GM19452 (cell line): ENCODE results near the gene OR3A2.
"Not testable (repeated sequence)": the region's sequence is repeated elsewhere in the genome, so short reads cannot be mapped to it uniquely, and the experiment has no call there.

Source experiments
- ATAC-seq: cut with Tn5 transposase; IDR thresholded peaks from one replicate; pipeline ENCODE4 v1.9.1; 2021; ENCODE audit not compliant: unreplicated experiment

Gene OR3A2

GRCh38 chr17:3385869-3386816 is at the start of gene OR3A2:
OR3A2 (minus strand) TSS chr17:3386308.
- no peak for ATAC-seq

- ATAC-seq: no peak
These were observed 47.6 kb upstream of the OR3A2 start, which contains the start of gene OR1E2 for GRCh38 chr17:3433741-3434140. OR1E2 (minus strand) TSS chr17:3433841; CDS start chr17:3433841, 0 bp downstream.

GRCh38 chr17:3433215-3433614 is 47.1 kb upstream of the OR3A2 start:
- not testable (repeated sequence) for ATAC-seq

- ATAC-seq: no peak
These were observed 32.1 kb upstream of the OR3A2 start for GRCh38 chr17:3418222-3418621.

- ATAC-seq: no peak
These were observed 29.5 kb upstream of the OR3A2 start for GRCh38 chr17:3415610-3416009.

- ATAC-seq: not testable (repeated sequence)
These were observed 26.1 kb upstream of the OR3A2 start for GRCh38 chr17:3412216-3412615.

- ATAC-seq: no peak
These were observed 25.0 kb upstream of the OR3A2 start, which contains the start of gene OR3A3 for GRCh38 chr17:3411070-3411469. OR3A3 (plus strand) TSS chr17:3411370.

- ATAC-seq: not testable (repeated sequence)
These were observed 17.7 kb upstream of the OR3A2 start for GRCh38 chr17:3403856-3404255.

GRCh38 chr17:3401786-3402185 is 15.7 kb upstream of the OR3A2 start:
- no peak for ATAC-seq

- ATAC-seq: no peak
These were observed 13.9 kb upstream of the OR3A2 start for GRCh38 chr17:3400055-3400454.

- ATAC-seq: no peak
These were observed 12.2 kb upstream of the OR3A2 start, which contains the start of gene OR1E1 for GRCh38 chr17:3398310-3398709. OR1E1 (minus strand) TSS chr17:3398410; CDS start chr17:3398410, 0 bp downstream.

GRCh38 chr17:3397801-3398200 is 11.7 kb upstream of the OR3A2 start:
- not testable (repeated sequence) for ATAC-seq

GRCh38 chr17:3389791-3390190 is 3.7 kb upstream of the OR3A2 start:
- no peak for ATAC-seq

- ATAC-seq: no peak
These were observed 4.2 kb downstream of the OR3A2 start for GRCh38 chr17:3381957-3382356.

GRCh38 chr17:3378321-3378720 is 7.8 kb downstream of the OR3A2 start:
- ATAC-seq: no peak

- not testable (repeated sequence) for ATAC-seq
These were observed 14.9 kb downstream of the OR3A2 start for GRCh38 chr17:3371167-3371566.

GRCh38 chr17:3342782-3343181 is 43.3 kb downstream of the OR3A2 start:
- ATAC-seq: not testable (repeated sequence)

- ATAC-seq: no peak
These were observed 50.2 kb downstream of the OR3A2 start for GRCh38 chr17:3335876-3336275.

GRCh38 chr17:3318336-3318735 is 67.8 kb downstream of the OR3A2 start:
- no peak for ATAC-seq

GRCh38 chr17:3316836-3317235 is 69.3 kb downstream of the OR3A2 start:
- ATAC-seq: no peak

GRCh38 chr17:3308603-3309002 is 77.5 kb downstream of the OR3A2 start:
- ATAC-seq: no peak

- ATAC-seq: no peak
These were observed 87.8 kb downstream of the OR3A2 start, which contains the start of gene OR3A1 for GRCh38 chr17:3298260-3298659. OR3A1 (minus strand) TSS chr17:3298360; CDS start chr17:3292582, 5,778 bp downstream.
